Mesendoderm (in vitro differentiated cells): ENCODE data around the gene EYA2.
A peak's percentile ranks its signal among the peaks of the same experiment; 100 is the strongest.

Source experiments
- DNase-seq: peaks from one replicate; pipeline ENCODE4 v3.0.0; 2013
- H2AK5ac ChIP-seq: 2 replicates; pipeline ENCODE4 v1.6.1; 2013; ENCODE audit warnings: low read length, inconsistent platforms
- H2BK120ac ChIP-seq: 2 replicates; pipeline ENCODE4 v1.6.1; 2013; ENCODE audit warnings: low read depth, mild to moderate bottlenecking, low read length, moderate library complexity, mixed read lengths
- H2BK15ac ChIP-seq: replicated peaks from 2 replicates; pipeline ENCODE4 v1.6.1; 2013; ENCODE audit warnings: low read depth, mild to moderate bottlenecking, moderate library complexity
- H2BK5ac ChIP-seq: 2 replicates; pipeline ENCODE4 v1.6.1; 2013; ENCODE audit warnings: low read length, inconsistent platforms
- H3K18ac ChIP-seq: 2 replicates; pipeline ENCODE4 v1.6.1; 2013; ENCODE audit warnings: mild to moderate bottlenecking, low read length, mixed read lengths
- H3K23ac ChIP-seq: one replicate; pipeline ENCODE4 v1.6.1; 2013; ENCODE audit warnings: low read length
- H3K27ac ChIP-seq: 2 replicates; pipeline ENCODE4 v1.5.1; 2013; ENCODE audit warnings: low read depth, mild to moderate bottlenecking, inconsistent platforms, low read length, moderate library complexity
- H3K27me3 ChIP-seq: 2 replicates; pipeline ENCODE4 v1.6.1; 2013; ENCODE audit warnings: low read length, control low read depth, mild to moderate bottlenecking, inconsistent platforms; ENCODE audit not compliant: insufficient read depth, poor library complexity
- H3K36me3 ChIP-seq: 2 replicates; pipeline ENCODE4 v1.6.1; 2013; ENCODE audit warnings: low read length, inconsistent platforms; ENCODE audit not compliant: control insufficient read depth, insufficient read depth
- H3K4ac ChIP-seq: one replicate; pipeline ENCODE4 v1.6.1; 2013; ENCODE audit warnings: low read depth, mild to moderate bottlenecking, low read length, moderate library complexity
- H3K4me1 ChIP-seq: 2 replicates; pipeline ENCODE4 v1.6.1; 2013; ENCODE audit warnings: low read depth, low read length, inconsistent platforms; ENCODE audit not compliant: control insufficient read depth
- H3K4me2 ChIP-seq: 2 replicates; pipeline ENCODE4 v1.6.1; 2013; ENCODE audit warnings: low read length
- H3K4me3 ChIP-seq: 2 replicates; pipeline ENCODE4 v1.5.1; 2013; ENCODE audit warnings: mild to moderate bottlenecking, low read length
- H3K56ac ChIP-seq: one replicate; pipeline ENCODE4 v1.6.1; 2013; ENCODE audit warnings: low read length
- H3K79me1 ChIP-seq: 2 replicates; pipeline ENCODE4 v1.6.1; 2013; ENCODE audit warnings: low read length, inconsistent platforms
- H3K79me2 ChIP-seq: 2 replicates; pipeline ENCODE4 v1.6.1; 2013; ENCODE audit warnings: mild to moderate bottlenecking, low read length; ENCODE audit not compliant: control insufficient read depth, insufficient read depth
- H3K9ac ChIP-seq: 2 replicates; pipeline ENCODE4 v1.6.1; 2013; ENCODE audit warnings: low read length, inconsistent platforms
- H4K5ac ChIP-seq: one replicate; pipeline ENCODE4 v1.6.1; 2013; ENCODE audit warnings: low read length
- H4K8ac ChIP-seq: one replicate; pipeline ENCODE4 v1.6.1; 2013; ENCODE audit warnings: low read depth, mild to moderate bottlenecking, control low read depth, low read length, moderate library complexity
- WGBS: extraction: QIAGEN DNeasy Blood & Tissue Kit; methylation state at CpG from one replicate; pipeline ENCODE4 v1.1.7; 2013; ENCODE audit warnings: low lambda C conversion rate, missing lambda C conversion rate; ENCODE audit not compliant: insufficient coverage; ENCODE audit errors: extremely low coverage; 5-methylcytosine and 5-hydroxymethylcytosine counted together

The EYA2 gene

GRCh38 chr20:47144463-47144862 is 249.8 kb downstream of the EYA2 start:
- DNase-seq = no peak
- H3K4me1 ChIP-seq = no peaks in the 10 kb centered on the region
- no peaks in the 10 kb centered on the region for H3K36me3 ChIP-seq
- H3K27me3 ChIP-seq = no peaks in the 10 kb centered on the region
- no CpG with 5 or more reads among the region's 4 CpGs for WGBS
- H2BK120ac ChIP-seq = no peak overlapping the region
- no peak overlapping the region for H3K9ac ChIP-seq
- H2BK5ac ChIP-seq = no peak overlapping the region
- H2AK5ac ChIP-seq = no peak overlapping the region
- H3K23ac ChIP-seq = no peak overlapping the region
- H3K4ac ChIP-seq = no peak overlapping the region
- H3K4me2 ChIP-seq = no peak overlapping the region
- H4K8ac ChIP-seq = no peak overlapping the region
- H3K79me1 ChIP-seq = no peaks in the 10 kb centered on the region
- no peak overlapping the region for H3K18ac ChIP-seq
- no peak overlapping the region for H3K4me3 ChIP-seq
- no peak overlapping the region for H4K5ac ChIP-seq
- H3K56ac ChIP-seq = no peak overlapping the region
- H2BK15ac ChIP-seq = no peak overlapping the region
- no peak overlapping the region for H3K27ac ChIP-seq
- H3K79me2 ChIP-seq = no peaks in the 10 kb centered on the region

GRCh38 chr20:47146686-47147085 is 252.0 kb downstream of the EYA2 start:
- no peaks in the 10 kb centered on the region for H3K79me2 ChIP-seq
- no CpG with 5 or more reads among the region's 7 CpGs for WGBS
- no peak overlapping the region for H2BK120ac ChIP-seq
- H3K4ac ChIP-seq = no peak overlapping the region
- no peak for DNase-seq
- no peaks in the 10 kb centered on the region for H3K36me3 ChIP-seq
- H4K8ac ChIP-seq = no peak overlapping the region
- no peak overlapping the region for H2AK5ac ChIP-seq
- H2BK5ac ChIP-seq = no peak overlapping the region
- H3K4me2 ChIP-seq = no peak overlapping the region
- no peaks in the 10 kb centered on the region for H3K79me1 ChIP-seq
- H3K23ac ChIP-seq = no peak overlapping the region
- no peak overlapping the region for H3K18ac ChIP-seq
- no peaks in the 10 kb centered on the region for H3K27me3 ChIP-seq
- H3K56ac ChIP-seq = no peak overlapping the region
- no peaks in the 10 kb centered on the region for H3K4me1 ChIP-seq
- no peak overlapping the region for H4K5ac ChIP-seq
- H3K4me3 ChIP-seq = no peak overlapping the region
- no peak overlapping the region for H3K9ac ChIP-seq
- H2BK15ac ChIP-seq = no peak overlapping the region
- H3K27ac ChIP-seq = no peak overlapping the region

- Histone ChIP-seq H3K56ac (no peak overlapping the region), H4K8ac (no peak overlapping the region), H2BK15ac (no peak overlapping the region), H2AK5ac (no peak overlapping the region), H4K5ac (no peak overlapping the region), H3K79me2 (no peaks in the 10 kb centered on the region), H3K27ac (no peak overlapping the region), H3K9ac (no peak overlapping the region), H3K18ac (no peak overlapping the region), H3K4ac (no peak overlapping the region), H3K23ac (no peak overlapping the region), H2BK120ac (no peak overlapping the region), H2BK5ac (no peak overlapping the region), H3K27me3 (no peaks in the 10 kb centered on the region), H3K36me3 (no peaks in the 10 kb centered on the region), H3K4me2 (no peak overlapping the region), H3K4me1 (no peaks in the 10 kb centered on the region), H3K4me3 (no peak overlapping the region), H3K79me1 (no peaks in the 10 kb centered on the region)
- no CpG with 5 or more reads among the region's 2 CpGs for WGBS
- DNase-seq = no peak
These were observed 253.4 kb downstream of the EYA2 start for GRCh38 chr20:47148059-47148458.

GRCh38 chr20:47149939-47150338 is 255.3 kb downstream of the EYA2 start:
- no CpG with 5 or more reads among the region's 5 CpGs for WGBS
- no peak overlapping the region for H3K56ac ChIP-seq
- H4K5ac ChIP-seq = no peak overlapping the region
- no peak overlapping the region for H3K4me3 ChIP-seq
- H3K79me2 ChIP-seq = no peaks in the 10 kb centered on the region
- no peak overlapping the region for H2BK5ac ChIP-seq
- no peak overlapping the region for H2BK15ac ChIP-seq
- no peaks in the 10 kb centered on the region for H3K79me1 ChIP-seq
- H3K23ac ChIP-seq = no peak overlapping the region
- H3K4ac ChIP-seq = no peak overlapping the region
- no peaks in the 10 kb centered on the region for H3K36me3 ChIP-seq
- H3K4me1 ChIP-seq = no peaks in the 10 kb centered on the region
- no peak for DNase-seq
- no peaks in the 10 kb centered on the region for H3K27me3 ChIP-seq
- no peak overlapping the region for H3K4me2 ChIP-seq
- no peak overlapping the region for H3K27ac ChIP-seq
- no peak overlapping the region for H3K18ac ChIP-seq
- H3K9ac ChIP-seq = no peak overlapping the region
- no peak overlapping the region for H2AK5ac ChIP-seq
- H4K8ac ChIP-seq = no peak overlapping the region
- no peak overlapping the region for H2BK120ac ChIP-seq

GRCh38 chr20:47150403-47151152 is 255.9 kb downstream of the EYA2 start:
- no peak overlapping the region for H3K23ac ChIP-seq
- no peaks in the 10 kb centered on the region for H3K36me3 ChIP-seq
- no peak overlapping the region for H2BK5ac ChIP-seq
- no peak overlapping the region for H2AK5ac ChIP-seq
- H3K4me1 ChIP-seq = no peaks in the 10 kb centered on the region
- H3K4me3 ChIP-seq = no peak overlapping the region
- no peak overlapping the region for H3K4ac ChIP-seq
- no CpG with 5 or more reads among the region's 11 CpGs for WGBS
- no peaks in the 10 kb centered on the region for H3K27me3 ChIP-seq
- no peak overlapping the region for H3K4me2 ChIP-seq
- no peak overlapping the region for H3K56ac ChIP-seq
- H4K8ac ChIP-seq = no peak overlapping the region
- no peaks in the 10 kb centered on the region for H3K79me1 ChIP-seq
- H2BK120ac ChIP-seq = no peak overlapping the region
- DNase-seq = peak; percentile 95
- no peak overlapping the region for H3K18ac ChIP-seq
- H4K5ac ChIP-seq = no peak overlapping the region
- no peak overlapping the region for H3K9ac ChIP-seq
- no peak overlapping the region for H2BK15ac ChIP-seq
- H3K27ac ChIP-seq = no peak overlapping the region
- H3K79me2 ChIP-seq = no peaks in the 10 kb centered on the region

GRCh38 chr20:47152068-47152467 is 257.4 kb downstream of the EYA2 start:
- no peaks in the 10 kb centered on the region for H3K36me3 ChIP-seq
- DNase-seq = no peak
- H3K9ac ChIP-seq = no peak overlapping the region
- H3K79me2 ChIP-seq = no peaks in the 10 kb centered on the region
- no peaks in the 10 kb centered on the region for H3K79me1 ChIP-seq
- H2BK15ac ChIP-seq = no peak overlapping the region
- no peak overlapping the region for H3K18ac ChIP-seq
- no peak overlapping the region for H3K27ac ChIP-seq
- H3K4me1 ChIP-seq = no peaks in the 10 kb centered on the region
- H3K23ac ChIP-seq = no peak overlapping the region
- no peak overlapping the region for H3K56ac ChIP-seq
- WGBS = no CpG with 5 or more reads among the region's 4 CpGs
- no peak overlapping the region for H4K8ac ChIP-seq
- no peak overlapping the region for H3K4me3 ChIP-seq
- H3K4me2 ChIP-seq = no peak overlapping the region
- no peak overlapping the region for H2AK5ac ChIP-seq
- no peak overlapping the region for H2BK5ac ChIP-seq
- no peak overlapping the region for H4K5ac ChIP-seq
- no peak overlapping the region for H2BK120ac ChIP-seq
- no peaks in the 10 kb centered on the region for H3K27me3 ChIP-seq
- H3K4ac ChIP-seq = no peak overlapping the region
